ENCODE results near the gene FGG. TPM values are rescaled to one million over a fixed set of nuclear protein-coding genes. Genes with fewer than 3 reads are reported as not detected.

FGG gene
- total and polyA plus RNA-seq, 2 of the 13 experiments (the other 11 are each of a cell fraction or from before 2014, with no cell fraction given): 1,037 to 2,423 TPM

- TF ChIP-seq KIAA2018 (CRISPR knock-in tag; IDR thresholded peaks at IDR 0.05; ENCODE audit: borderline replicate concordance) (no peak), ZNF773 (CRISPR knock-in tag; IDR thresholded peaks at IDR 0.05; ENCODE audit: borderline replicate concordance) (no peak), ZNF777 (CRISPR knock-in tag; IDR thresholded peaks at IDR 0.05) (no peak), ZBTB46 (CRISPR knock-in tag; IDR thresholded peaks at IDR 0.05; ENCODE audit: borderline replicate concordance) (no peak), FOXA3 (CRISPR knock-in tag; IDR thresholded peaks at IDR 0.05) (peak; percentile 95), ZNF580 (CRISPR knock-in tag; IDR thresholded peaks at IDR 0.05; ENCODE audit: borderline replicate concordance, low read depth) (no peak), ELF4 (CRISPR knock-in tag; IDR thresholded peaks at IDR 0.05; ENCODE audit: borderline replicate concordance) (no peak), HDAC6 (IDR thresholded peaks at IDR 0.05; ENCODE audit: low read depth, low read length) (no peak), KDM6A (CRISPR knock-in tag; IDR thresholded peaks at IDR 0.05; ENCODE audit: low read depth) (peak; percentile 57; the same call in 1 of the 2 replicates), ZNF562 (CRISPR knock-in tag; IDR thresholded peaks at IDR 0.05; ENCODE audit: borderline replicate concordance) (no peak), ZBTB25 (CRISPR knock-in tag; IDR thresholded peaks at IDR 0.05) (0 out of 2 replicates have a peak, but pooled peaks have one; percentile 73), ATAD3A (CRISPR knock-in tag; IDR thresholded peaks at IDR 0.05) (no peak), SSRP1 (CRISPR knock-in tag; IDR thresholded peaks at IDR 0.05) (no peak), ZC3H13 (CRISPR knock-in tag; IDR thresholded peaks at IDR 0.05) (no peak), E2F5 (CRISPR knock-in tag; conservative IDR thresholded peaks at IDR 0.05) (no peak), TCF7 (IDR thresholded peaks at IDR 0.05; ENCODE audit: low read depth) (peak; percentile 79), ZBTB44 (CRISPR knock-in tag; IDR thresholded peaks at IDR 0.05) (no peak)
Measured at GRCh38 chr4:154660052-154660451, 47.6 kb upstream of the FGG start (continued).

All from HepG2 (cell line).